Cardiac muscle cell (in vitro differentiated cells and primary cell): ENCODE results near the gene ITPRID1. TPM values are rescaled to one million over a fixed set of nuclear protein-coding genes. Genes with fewer than 3 reads are reported as not detected.

Experiments used
- DNase-seq, 2 donors: peaks; one replicate each; pipeline versions ENCODE4 v3.0.0 to v3.0.0-alpha.2; 2010 to 2017; ENCODE audit warnings: low read depth in 1 of 2, low spot score in 1 of 2
- H3K27ac ChIP-seq: fragments of 200-600 bp; sonication (generic); 2 replicates; pipeline ENCODE4 v1.5.1; 2016
- H3K27me3 ChIP-seq: fragments of 200-600 bp; sonication (generic); 2 replicates; pipeline ENCODE4 v1.6.0; 2016; ENCODE audit warnings: control low read depth
- H3K36me3 ChIP-seq: fragments of 200-600 bp; sonication (generic); 2 replicates; pipeline ENCODE4 v1.5.1; 2016; ENCODE audit warnings: control low read depth
- H3K4me1 ChIP-seq: fragments of 200-600 bp; sonication (generic); 2 replicates; pipeline ENCODE4 v1.8.1; 2017; ENCODE audit warnings: low read depth, mild to moderate bottlenecking, mixed run types
- H3K4me3 ChIP-seq: fragments of 200-600 bp; sonication (generic); 2 replicates; pipeline ENCODE4 v1.5.1; 2016; ENCODE audit warnings: mild to moderate bottlenecking
- H3K9me3 ChIP-seq: fragments of 200-600 bp; sonication (generic); 2 replicates; pipeline ENCODE4 v1.5.1; 2017; ENCODE audit warnings: low read depth, mild to moderate bottlenecking, control low read depth
- polyA plus RNA-seq: library from polyadenylated mRNA; unstranded; fragments of >200 nt; fragmentation: Nextera tagmentation; extraction: Ambion mirVana; gene quantifications from 2 replicates; pipeline ENCODE4 v1.2.1, GENCODE V29; 2016
- total RNA-seq: library from RNA; depleted of rRNA; stranded (reverse); fragments of >200 nt; gene quantifications from 2 replicates; pipeline ENCODE4 v1.2.3, GENCODE V29; 2016
- TF ChIP-seq, protein P1 (sequence below): IDR thresholded peaks from 2 replicates; pipeline ENCODE4 v1.5.1; 2012; ENCODE audit warnings: low read depth, mild to moderate bottlenecking, low read length

ITPRID1 gene
- total and polyA plus RNA-seq, 2 experiments from 2014 or later: not detected

DNA sequence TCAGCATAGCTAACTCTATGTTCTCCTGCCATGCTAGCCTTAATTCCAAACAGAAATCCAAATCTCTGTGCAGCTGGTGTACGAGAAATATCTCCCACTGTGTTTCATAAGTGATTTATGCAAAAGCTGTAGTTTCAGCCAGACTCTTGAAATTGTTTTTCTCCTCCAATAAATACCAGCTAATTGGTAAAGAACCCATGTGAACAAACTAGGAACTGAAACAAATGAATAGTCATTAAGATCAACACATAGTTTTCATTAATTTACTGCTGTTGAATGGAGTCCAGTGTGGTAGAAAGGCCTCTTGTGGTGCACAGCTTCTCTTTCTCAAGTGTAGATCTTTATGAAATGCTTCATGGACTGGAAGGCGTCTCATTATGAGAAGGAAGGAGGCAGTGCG is 191.5 kb downstream of the ITPRID1 start:
- Histone ChIP-seq H3K4me1 (no peaks in the 10 kb centered on the region), H3K4me3 (no peak overlapping the region), H3K9me3 (no peaks in the 10 kb centered on the region), H3K27ac (no peak overlapping the region), H3K36me3 (no peaks in the 10 kb centered on the region), H3K27me3 (no peaks in the 10 kb centered on the region)
- DNase-seq: no peak
- TF ChIP-seq, protein P1, sequence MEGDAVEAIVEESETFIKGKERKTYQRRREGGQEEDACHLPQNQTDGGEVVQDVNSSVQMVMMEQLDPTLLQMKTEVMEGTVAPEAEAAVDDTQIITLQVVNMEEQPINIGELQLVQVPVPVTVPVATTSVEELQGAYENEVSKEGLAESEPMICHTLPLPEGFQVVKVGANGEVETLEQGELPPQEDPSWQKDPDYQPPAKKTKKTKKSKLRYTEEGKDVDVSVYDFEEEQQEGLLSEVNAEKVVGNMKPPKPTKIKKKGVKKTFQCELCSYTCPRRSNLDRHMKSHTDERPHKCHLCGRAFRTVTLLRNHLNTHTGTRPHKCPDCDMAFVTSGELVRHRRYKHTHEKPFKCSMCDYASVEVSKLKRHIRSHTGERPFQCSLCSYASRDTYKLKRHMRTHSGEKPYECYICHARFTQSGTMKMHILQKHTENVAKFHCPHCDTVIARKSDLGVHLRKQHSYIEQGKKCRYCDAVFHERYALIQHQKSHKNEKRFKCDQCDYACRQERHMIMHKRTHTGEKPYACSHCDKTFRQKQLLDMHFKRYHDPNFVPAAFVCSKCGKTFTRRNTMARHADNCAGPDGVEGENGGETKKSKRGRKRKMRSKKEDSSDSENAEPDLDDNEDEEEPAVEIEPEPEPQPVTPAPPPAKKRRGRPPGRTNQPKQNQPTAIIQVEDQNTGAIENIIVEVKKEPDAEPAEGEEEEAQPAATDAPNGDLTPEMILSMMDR: no peak

DNA sequence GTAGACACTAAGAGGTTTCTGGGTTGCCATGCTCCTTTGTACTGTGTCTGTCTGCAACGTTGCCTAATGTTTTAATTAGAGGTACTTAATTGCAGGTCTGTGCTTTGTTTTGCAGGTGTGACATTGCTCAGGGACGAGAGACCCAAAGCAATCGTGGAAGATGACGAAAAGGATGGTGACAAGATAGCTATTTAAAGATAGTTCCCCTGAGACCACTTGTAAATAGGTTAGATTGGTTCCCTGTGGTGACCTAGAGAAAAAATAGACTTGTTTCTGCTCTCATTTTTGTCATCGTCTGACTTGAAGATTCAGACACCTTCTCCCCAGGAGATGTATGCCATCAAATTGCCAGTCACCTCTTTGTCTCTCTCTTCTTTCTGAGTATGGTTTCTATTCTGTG is 193.2 kb downstream of the ITPRID1 start:
- no peaks in the 10 kb centered on the region for H3K36me3 ChIP-seq
- no peaks in the 10 kb centered on the region for H3K4me1 ChIP-seq
- no peak overlapping the region for H3K27ac ChIP-seq
- no peak for DNase-seq
- no peaks in the 10 kb centered on the region for H3K27me3 ChIP-seq
- no peaks in the 10 kb centered on the region for H3K9me3 ChIP-seq
- TF ChIP-seq, protein P1: no peak
- H3K4me3 ChIP-seq: no peak overlapping the region

Other genes with a start within 250 kb of the ITPRID1 start
- not detected in 2 replicates for gene NEUROD6, start 173.4 kb upstream of the ITPRID1 start, total RNA-seq
- not detected in 2 replicates for gene NEUROD6, start 173.4 kb upstream of the ITPRID1 start, polyA plus RNA-seq
- 0.11 TPM in 1 of 2 replicates, not detected in the other for gene PPP1R17, start 173.1 kb downstream of the ITPRID1 start, total RNA-seq
- gene PPP1R17, start 173.1 kb downstream of the ITPRID1 start, polyA plus RNA-seq: 1.7 TPM in 1 of 2 replicates, not detected in the other